NK-92 (cell line): Measurements from ENCODE around the gene C2CD4D.
"Not testable (repeated sequence)": the region's sequence is repeated elsewhere in the genome, so short reads cannot be mapped to it uniquely, and the experiment has no call there.

Experiments
- DNase-seq: peaks from one replicate; lab custom pipeline; 2025; ENCODE audit not compliant: unreplicated experiment; lab: John Stamatoyannopoulos, UW

C2CD4D gene

GRCh38 chr1:151858886-151859665 is 19.5 kb upstream of the C2CD4D start:
- no peak for DNase-seq

- DNase-seq, result no peak
These were observed 18.6 kb upstream of the C2CD4D start for GRCh38 chr1:151858030-151858746.

GRCh38 chr1:151855933-151856332 is 16.3 kb upstream of the C2CD4D start:
- no peak for DNase-seq

- not testable (repeated sequence) for DNase-seq
These were observed 15.9 kb upstream of the C2CD4D start for GRCh38 chr1:151855516-151855915.

GRCh38 chr1:151854658-151855057 is 15.0 kb upstream of the C2CD4D start:
- no peak for DNase-seq

- DNase-seq, result no peak
These were observed 13.9 kb upstream of the C2CD4D start, which contains the start of gene THEM5 for GRCh38 chr1:151853411-151853943. THEM5 (minus strand) TSS chr1:151853712; CDS start chr1:151853565, 147 bp downstream.

- DNase-seq, result no peak
These were observed 13.1 kb upstream of the C2CD4D start for GRCh38 chr1:151852733-151853132.

- no peak for DNase-seq
These were observed 12.3 kb upstream of the C2CD4D start for GRCh38 chr1:151851886-151852285.

- no peak for DNase-seq
These were observed 10.3 kb upstream of the C2CD4D start for GRCh38 chr1:151849871-151850270.

- no peak for DNase-seq
These were observed 9.5 kb upstream of the C2CD4D start for GRCh38 chr1:151849126-151849525.

GRCh38 chr1:151847867-151848596 is 8.4 kb upstream of the C2CD4D start:
- DNase-seq, result no peak

- no peak for DNase-seq
These were observed 7.1 kb upstream of the C2CD4D start for GRCh38 chr1:151846686-151847237.

- DNase-seq, result no peak
These were observed 6.5 kb upstream of the C2CD4D start for GRCh38 chr1:151846062-151846568.

GRCh38 chr1:151843398-151843797 is 3.8 kb upstream of the C2CD4D start:
- no peak for DNase-seq

GRCh38 chr1:151841141-151841540 is 1.5 kb upstream of the C2CD4D start:
- no peak for DNase-seq

GRCh38 chr1:151840421-151840820 is 801 bp upstream of the C2CD4D start:
- DNase-seq, result no peak

GRCh38 chr1:151839082-151839412 is 573 bp downstream of the C2CD4D start:
- no peak for DNase-seq

GRCh38 chr1:151838222-151839081 is 1.2 kb downstream of the C2CD4D start:
- no peak for DNase-seq

- DNase-seq, result no peak
These were observed 1.8 kb downstream of the C2CD4D start for GRCh38 chr1:151837884-151838221.

- DNase-seq, result no peak
These were observed 2.4 kb downstream of the C2CD4D start for GRCh38 chr1:151837197-151837596.
